K562 (cell line): Measurements from ENCODE around the gene CIAO2B. TPM values are rescaled to one million over a fixed set of nuclear protein-coding genes. Genes with fewer than 3 reads are reported as not detected.

Source experiments
- ATAC-seq: fragments of 200-7000 bp; cut with Tn5 transposase; 3 replicates; pipeline ENCODE4 v1.9.1; 2020; ENCODE audit warnings: moderate library complexity
- BruUV-seq: library from RNA; stranded (reverse); fragments of 400-500 nt; replicated peaks from 2 replicates; lab custom pipeline; 2021; lab: Mats Ljungman, UMichigan
- CTCF ChIA-PET: fragments of 300-600 bp; formaldehyde crosslinking; extraction: SDS; loops from one replicate; lab custom pipeline; 2021; ENCODE audit warnings: low intra/inter-chr PET ratio; lab: Yijun Ruan, JAX
- POLR2A ChIA-PET: fragments of 300-600, 350-650 bp; sonication (Branson Sonifier 250); formaldehyde crosslinking; extraction: SDS; loops from one replicate; lab custom pipeline; 2021; ENCODE audit warnings: antibody characterized with exemption, inconsistent platforms; lab: Yijun Ruan, JAX
- DNase-seq, 4 experiments: peaks; one replicate each; pipeline versions ENCODE4 v3.0.0 to v3.0.0-alpha.2; 2011 to 2018; ENCODE audit warnings: low spot score in 3 of 4, mixed read lengths in 3 of 4; ENCODE audit errors: extremely low read depth in 1 of 4
- FAIRE-seq: peaks from 2 replicates; lab custom pipeline; 2011; peaks lifted over from hg19 to GRCh38; lab: Jason Lieb, UNC
- H2AFZ ChIP-seq: 2 replicates; pipeline ENCODE4 v1.6.0; 2011; ENCODE audit warnings: low read depth, low read length, control low read depth, inconsistent platforms
- H3K27ac ChIP-seq: fragments of 200-600 bp; 3 replicates; pipeline ENCODE4 v1.8.0; 2011; ENCODE audit warnings: low read depth, mild to moderate bottlenecking, control low read depth, inconsistent platforms, low read length, moderate library complexity, mixed read lengths; ENCODE audit errors: extremely low read depth
- H3K27me3 ChIP-seq, 2 experiments: fragments of 300-600 bp in 1 of 2; 2 replicates in 1 of 2; 3 replicates in 1 of 2; pipeline versions ENCODE4 v1.6.0 to v1.8.0; 2011; ENCODE audit warnings: inconsistent platforms in 2 of 2, low read length in 2 of 2, mild to moderate bottlenecking in 1 of 2, mixed read lengths in 1 of 2, moderate library complexity in 1 of 2; ENCODE audit not compliant: control insufficient read depth in 2 of 2, insufficient read depth in 2 of 2
- H3K36me3 ChIP-seq: fragments of 300-600 bp; 3 replicates; pipeline ENCODE4 v1.8.0; 2011; ENCODE audit warnings: mild to moderate bottlenecking, low read length, inconsistent platforms; ENCODE audit not compliant: control insufficient read depth, insufficient read depth
- H3K4me1 ChIP-seq, 2 experiments: fragments of 200-600 bp in 1 of 2; replicated peaks in 1 of 2; 2 replicates in 1 of 2; 3 replicates in 1 of 2; pipeline versions ENCODE4 v1.5.1 to v1.8.0; 2011; ENCODE audit warnings: inconsistent platforms in 2 of 2, low read length in 2 of 2, mild to moderate bottlenecking in 1 of 2, mixed read lengths in 1 of 2, moderate library complexity in 1 of 2; ENCODE audit not compliant: control insufficient read depth in 2 of 2, insufficient read depth in 2 of 2
- H3K4me2 ChIP-seq: 2 replicates; pipeline ENCODE4 v1.6.1; 2011; ENCODE audit warnings: low read length, control low read depth, inconsistent platforms, mixed read lengths; ENCODE audit not compliant: insufficient read depth
- H3K4me3 ChIP-seq: fragments of 200-600 bp; sonication (generic), shearing (Covaris generic); 2 replicates; pipeline ENCODE4 v1.5.1; 2016; ENCODE audit warnings: control low read depth, inconsistent platforms
- H3K79me2 ChIP-seq: fragments of 200-600 bp; 3 replicates; pipeline ENCODE4 v1.8.0; 2011; ENCODE audit warnings: low read length, inconsistent platforms; ENCODE audit not compliant: control insufficient read depth, insufficient read depth
- H3K9ac ChIP-seq, 2 experiments: 2 replicates each; pipeline versions ENCODE4 v1.6.0 to v1.6.1; 2011; ENCODE audit warnings: low read depth in 2 of 2, low read length in 2 of 2, control low read depth in 1 of 2, inconsistent platforms in 1 of 2, mild to moderate bottlenecking in 1 of 2, mixed read lengths in 1 of 2; ENCODE audit not compliant: insufficient read depth in 1 of 2
- H3K9me1 ChIP-seq: one replicate; pipeline ENCODE4 v1.6.0; 2011; ENCODE audit warnings: inconsistent platforms, mild to moderate bottlenecking, low read length, moderate library complexity; ENCODE audit not compliant: control insufficient read depth, insufficient read depth
- H3K9me3 ChIP-seq: replicated peaks from 2 replicates; pipeline ENCODE4 v1.5.1; 2011; ENCODE audit warnings: low read depth, low read length, inconsistent platforms; ENCODE audit not compliant: control insufficient read depth, insufficient read depth
- H4K20me1 ChIP-seq: replicated peaks from 2 replicates; pipeline ENCODE4 v1.6.1; 2011; ENCODE audit warnings: low read length, inconsistent platforms, mixed read lengths; ENCODE audit not compliant: control insufficient read depth, insufficient read depth
- ATF3 ChIP-seq, 2 experiments: fragments of 450-650 bp in 1 of 2; sonication (generic) in 1 of 2; formaldehyde crosslinking in 1 of 2; IDR thresholded peaks in 1 of 2; conservative IDR thresholded peaks in 1 of 2; 2 replicates each; pipeline versions ENCODE4 v1.6.1 to v1.8.1; 2016 to 2023; ENCODE audit warnings: mild to moderate bottlenecking in 2 of 2, moderate library complexity in 2 of 2, inconsistent platforms in 1 of 2, missing genetic modification reagents in 1 of 2
- FOXP1 ChIP-seq: sonication (generic); formaldehyde crosslinking; IDR thresholded peaks from 2 replicates; pipeline ENCODE4 v1.8.0; 2022; ENCODE audit warnings: mild to moderate bottlenecking, missing genetic modification reagents
- HNRNPLL ChIP-seq: fragments of 200-400 bp; formaldehyde crosslinking; IDR thresholded peaks from 2 replicates; pipeline ENCODE4 v1.6.1; 2017; ENCODE audit warnings: low read length, low read depth, mild to moderate bottlenecking; ENCODE audit not compliant: poor library complexity, severe bottlenecking
- HOXB6 ChIP-seq: fragments of 250-450 bp; sonication (Bioruptor Pico); IDR thresholded peaks from 2 replicates; pipeline ENCODE4 v1.5.1; 2022; ENCODE audit warnings: mild to moderate bottlenecking, borderline replicate concordance
- JUND ChIP-seq, 2 experiments: IDR thresholded peaks; 2 replicates in 1 of 2; 3 replicates in 1 of 2; pipeline ENCODE4 v1.6.1; 2011; ENCODE audit warnings: borderline replicate concordance in 2 of 2, low read depth in 2 of 2, low read length in 2 of 2, improper control_type of control experiment in 1 of 2, missing biosample characterization in 1 of 2, missing genetic modification characterization in 1 of 2, missing genetic modification reagents in 1 of 2
- KLF10 ChIP-seq: fragments of 250-450 bp; sonication (Bioruptor Pico); IDR thresholded peaks from 2 replicates; pipeline ENCODE4 v1.6.1; 2021; ENCODE audit warnings: matching md5 sums
- NR0B1 ChIP-seq: fragments of 450-650 bp; IDR thresholded peaks from one replicate; pipeline ENCODE4 v1.6.1; 2018; ENCODE audit warnings: mild to moderate bottlenecking, moderate library complexity; ENCODE audit not compliant: partially characterized antibody
- NR3C1 ChIP-seq: sonication (generic); formaldehyde crosslinking; IDR thresholded peaks from 2 replicates; pipeline ENCODE4 v1.8.1; 2022; ENCODE audit warnings: missing genetic modification reagents
- POLR2AphosphoS2 ChIP-seq: IDR thresholded peaks from 2 replicates; pipeline ENCODE4 v1.6.1; 2012; ENCODE audit warnings: low read length, improper control_type of control experiment
- SRSF3 ChIP-seq: fragments of 200-400 bp; formaldehyde crosslinking; IDR thresholded peaks from 2 replicates; pipeline ENCODE4 v1.6.1; 2016; ENCODE audit warnings: mild to moderate bottlenecking, low read length, moderate library complexity; ENCODE audit not compliant: insufficient read depth
- TAL1 ChIP-seq: fragments of 450-650 bp; IDR thresholded peaks from 2 replicates; pipeline ENCODE4 v1.6.1; 2016; ENCODE audit warnings: mild to moderate bottlenecking
- YBX1 ChIP-seq: fragments of 450-650 bp; IDR thresholded peaks from 2 replicates; pipeline ENCODE4 v1.7.1; 2016; ENCODE audit warnings: mild to moderate bottlenecking
- ZHX1 ChIP-seq: fragments of 150-350 bp; conservative IDR thresholded peaks from 2 replicates; pipeline ENCODE4 v1.6.1; 2014; ENCODE audit warnings: low read length
- ZNF384 ChIP-seq: IDR thresholded peaks from 2 replicates; pipeline ENCODE4 v1.6.1; 2012; ENCODE audit warnings: low read depth, low read length, improper control_type of control experiment
- ZNF408 ChIP-seq: fragments of 250-450 bp; sonication (Bioruptor Pico); IDR thresholded peaks from 2 replicates; pipeline ENCODE4 v1.4.0; 2020; ENCODE audit warnings: low read depth, mild to moderate bottlenecking, moderate library complexity
- WGBS: fragments of 100-300 bp; shearing (Covaris generic); methylation state at CpG from one replicate; pipeline ENCODE4 v1.1.6; 2016; ENCODE audit warnings: low coverage, mixed read lengths; ENCODE audit not compliant: insufficient coverage; ENCODE audit errors: missing lambda C conversion rate; 5-methylcytosine and 5-hydroxymethylcytosine counted together
- in situ Hi-C: fragments of 300-500 bp; cut with MboI; formaldehyde crosslinking; loops from 4 replicates; pipeline ENCODE4 v1.15.0; 2018; ENCODE audit warnings: inconsistent platforms, mixed read lengths
- intact Hi-C: fragments of 100-400 bp; cut with micrococcal nuclease; formaldehyde crosslinking; loops from 2 replicates; pipeline ENCODE4 v1.14.2; 2022
- polyA plus RNA-seq, 8 experiments: library from polyadenylated mRNA; depleted of rRNA in 4 of 8; stranded (reverse) in 5 of 8; unstranded in 3 of 8; fragments of >200 nt; fragmentation: Nextera tagmentation in 2 of 8; fragmentation: Illumina TruSeq in 1 of 8; extraction: Ambion mirVana in 2 of 8; extraction: Trizol in 1 of 8; gene quantifications; 2 replicates each; pipeline versions ENCODE4 v1.2.1 to v1.2.3, GENCODE V29; 2011 to 2014; ENCODE audit warnings: inconsistent platforms in 1 of 8, missing spikeins in 1 of 8
- total RNA-seq, 7 experiments: library from RNA; depleted of rRNA in 6 of 7; stranded (reverse); fragments of >200 nt in 6 of 7; fragmentation: Illumina TruSeq in 2 of 7; extraction: Trizol in 2 of 7; gene quantifications; 2 replicates each; pipeline versions ENCODE4 v1.2.1 to v1.2.3, GENCODE V29; 2011 to 2021; ENCODE audit warnings: low replicate concordance in 1 of 7

CIAO2B gene
- total and polyA plus RNA-seq, 9 of the 15 experiments (the other 6 are each of a cell fraction or from before 2014, with no cell fraction given): 86.8 to 182 (median 113) TPM

GRCh38 chr16:66923866-66924265 is 10.3 kb downstream of the CIAO2B start:
- Histone ChIP-seq H3K9me1 (no peaks in the 10 kb centered on the region), H4K20me1 (no peaks in the 10 kb centered on the region; the same call in 1 of the 2 replicates), H3K4me1 (peaks cover 0 to 32% of the 10 kb centered on the region in 2 experiments; a peak in 3 of 5 replicates), H3K79me2 (no peaks in the 10 kb centered on the region), H3K36me3 (no peaks in the 10 kb centered on the region), H3K27ac (no peak overlapping the region), H3K27me3 (peaks cover 4 to 48% of the 10 kb centered on the region in 2 experiments; a peak in 2 of 5 replicates), H2AFZ (no peak overlapping the region), H3K9ac (no peak overlapping the region), H3K9me3 (no peaks in the 10 kb centered on the region), H3K4me3 (no peak overlapping the region), H3K4me2 (no peak overlapping the region)
- TF ChIP-seq ZNF384 (no peak), SRSF3 (no peak), YBX1 (no peak), POLR2AphosphoS2 (no peak), FOXP1 (CRISPR knock-in tag) (no peak), ATF3 (IDR thresholded peaks at IDR 0.05) (no peak), ATF3 (CRISPR knock-in tag; conservative IDR thresholded peaks at IDR 0.05) (no peak), NR3C1 (CRISPR knock-in tag) (no peak), HOXB6 (CRISPR knock-in tag) (no peak), HNRNPLL (no peak), ZHX1 (no peak), JUND (IDR thresholded peaks at IDR 0.05; ENCODE audit: borderline replicate concordance, low read depth, low read length) (no peak), JUND (tag; IDR thresholded peaks at IDR 0.05; ENCODE audit: borderline replicate concordance, low read depth, low read length) (no peak), NR0B1 (no peak), KLF10 (CRISPR knock-in tag) (no peak), TAL1 (no peak), ZNF408 (CRISPR knock-in tag) (no peak)
- WGBS: 41% methylated on average over 3 of the region's 3 CpGs
- FAIRE-seq: no peak
- ChIA-PET CTCF (interaction anchor here (1.2 kb wide), 1 partner anchor 22 kb away, joined by 5 read pairs; no protein-coding TSS in a partner anchor), POLR2A (no interaction called here)
- in situ Hi-C loops (no loop called here), intact Hi-C loops (no loop called here)
- no TSS peak for BruUV-seq
- no peak for ATAC-seq
- DNase-seq: no peak
